Vagina (tissue), 2 donors: ENCODE data around the gene HES5. TPM values are rescaled to one million over a fixed set of nuclear protein-coding genes. Genes with fewer than 3 reads are reported as not detected.
A peak's percentile ranks its signal among the peaks of the same experiment; 100 is the strongest.
"Not testable (repeated sequence)": the region's sequence is repeated elsewhere in the genome, so short reads cannot be mapped to it uniquely, and the experiment has no call there.

Experiments
- DNase-seq, 2 donors: peaks; one replicate each; pipeline ENCODE4 v3.0.0-alpha.2; 2017; ENCODE audit errors: extremely low spot score in 2 of 2
- H3K27ac ChIP-seq: fragments of 200-600 bp; sonication (generic); one replicate; pipeline ENCODE4 v1.5.1; 2019
- H3K27me3 ChIP-seq: fragments of 200-600 bp; sonication (generic); one replicate; pipeline ENCODE4 v1.5.1; 2019
- H3K36me3 ChIP-seq, 2 donors: fragments of 200-600 bp; sonication (generic); one replicate each; pipeline ENCODE4 v1.5.1; 2017 to 2019
- H3K4me1 ChIP-seq: fragments of 200-600 bp; sonication (generic); one replicate; pipeline ENCODE4 v1.5.1; 2019
- H3K4me3 ChIP-seq, 2 donors: fragments of 200-600 bp; sonication (generic); 1 replicate in 1 of 2; 2 replicates in 1 of 2; pipeline ENCODE4 v1.5.1; 2016 to 2019
- H3K9me3 ChIP-seq: fragments of 200-600 bp; sonication (generic); one replicate; pipeline ENCODE4 v1.5.1; 2019
- POLR2A ChIP-seq, 2 donors: fragments of 450-650 bp; IDR thresholded peaks; one replicate each; pipeline ENCODE4 v1.6.1; 2017; ENCODE audit warnings: antibody characterized with exemption in 2 of 2, mild to moderate bottlenecking in 2 of 2, moderate library complexity in 2 of 2
- POLR2AphosphoS5 ChIP-seq, 2 donors: sonication (generic); formaldehyde crosslinking; IDR thresholded peaks; one replicate each; pipeline ENCODE4 v1.9.0; 2017; ENCODE audit warnings: antibody characterized with exemption in 2 of 2, mild to moderate bottlenecking in 2 of 2, low read depth in 1 of 2; ENCODE audit not compliant: insufficient read depth in 1 of 2
- intact Hi-C: fragments of 100-400 bp; cut with DNase I; formaldehyde crosslinking; loops from one replicate; pipeline ENCODE4 v1.15.1; 2023
- total RNA-seq: library from RNA; depleted of rRNA; stranded (reverse); fragments of >200 nt; gene quantifications from one replicate; pipeline ENCODE4 v1.2.3, GENCODE V29; 2016
- TF ChIP-seq, protein P1 (sequence below), 3 experiments: fragments of 450-650 bp in 2 of 3; fragments of 200-600 bp in 1 of 3; sonication (generic) in 1 of 3; IDR thresholded peaks; one replicate each; pipeline ENCODE4 v1.5.1; 2017 to 2019; ENCODE audit warnings: antibody characterized with exemption in 3 of 3, mild to moderate bottlenecking in 2 of 3, moderate library complexity in 2 of 3

The HES5 gene
- total RNA-seq, 1 donor from 2014 or later = not detected

DNA sequence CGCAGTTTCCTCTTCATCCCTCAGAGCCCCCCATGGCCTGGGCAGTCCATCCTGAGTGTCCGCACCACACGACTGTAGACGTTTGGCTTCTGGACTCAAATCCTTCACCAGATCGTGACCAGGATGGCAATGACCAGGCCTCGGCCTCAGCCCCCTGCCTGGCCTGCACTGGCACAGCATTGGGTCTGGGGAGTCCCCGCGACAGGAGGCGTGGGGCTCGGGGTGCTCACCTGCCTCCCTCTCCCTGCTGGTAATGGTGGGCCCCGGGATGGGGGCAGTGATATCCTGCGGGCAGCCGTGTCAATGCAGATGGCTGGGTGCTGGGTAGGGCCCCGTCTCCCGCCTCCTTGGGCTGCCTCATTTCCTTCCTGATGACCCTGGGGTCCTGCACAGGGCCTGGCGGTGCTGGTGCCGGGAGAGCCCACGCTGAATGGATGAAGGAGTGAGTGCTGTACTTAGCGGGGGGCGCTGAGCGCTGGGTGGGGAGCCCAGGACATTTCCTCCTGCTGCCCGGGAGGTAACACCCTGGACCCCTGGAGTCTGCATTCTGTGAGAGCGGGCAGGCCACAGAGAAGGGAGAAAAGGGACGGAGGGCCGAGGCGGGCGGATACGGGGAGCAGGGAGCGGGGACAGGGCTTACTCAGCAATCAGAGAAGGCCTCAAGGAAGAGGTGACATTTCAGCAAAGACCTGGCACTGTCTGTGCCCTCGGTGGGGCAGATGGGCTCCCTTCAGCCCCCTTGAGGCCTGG, 24.0 kb upstream of the HES5 start:
- no peaks in the 10 kb centered on the region for H3K9me3 ChIP-seq
- H3K4me1 ChIP-seq = peaks cover 51% of the 10 kb centered on the region
- peak overlapping the region; percentile 96 for H3K27ac ChIP-seq
- intact Hi-C loops = no loop called here
- DNase-seq = no peak
- no peaks in the 10 kb centered on the region for H3K27me3 ChIP-seq
- no peak overlapping the region for H3K4me3 ChIP-seq
- H3K36me3 ChIP-seq = peaks cover 0 to 10% of the 10 kb centered on the region in 2 donors
- TF ChIP-seq POLR2AphosphoS5 (IDR thresholded peaks at IDR 0.05; ENCODE audit: insufficient read depth in 1 of 2, low read depth in 1 of 2) (no peak), POLR2A (IDR thresholded peaks at IDR 0.05) (no peak)
- TF ChIP-seq, protein P1, sequence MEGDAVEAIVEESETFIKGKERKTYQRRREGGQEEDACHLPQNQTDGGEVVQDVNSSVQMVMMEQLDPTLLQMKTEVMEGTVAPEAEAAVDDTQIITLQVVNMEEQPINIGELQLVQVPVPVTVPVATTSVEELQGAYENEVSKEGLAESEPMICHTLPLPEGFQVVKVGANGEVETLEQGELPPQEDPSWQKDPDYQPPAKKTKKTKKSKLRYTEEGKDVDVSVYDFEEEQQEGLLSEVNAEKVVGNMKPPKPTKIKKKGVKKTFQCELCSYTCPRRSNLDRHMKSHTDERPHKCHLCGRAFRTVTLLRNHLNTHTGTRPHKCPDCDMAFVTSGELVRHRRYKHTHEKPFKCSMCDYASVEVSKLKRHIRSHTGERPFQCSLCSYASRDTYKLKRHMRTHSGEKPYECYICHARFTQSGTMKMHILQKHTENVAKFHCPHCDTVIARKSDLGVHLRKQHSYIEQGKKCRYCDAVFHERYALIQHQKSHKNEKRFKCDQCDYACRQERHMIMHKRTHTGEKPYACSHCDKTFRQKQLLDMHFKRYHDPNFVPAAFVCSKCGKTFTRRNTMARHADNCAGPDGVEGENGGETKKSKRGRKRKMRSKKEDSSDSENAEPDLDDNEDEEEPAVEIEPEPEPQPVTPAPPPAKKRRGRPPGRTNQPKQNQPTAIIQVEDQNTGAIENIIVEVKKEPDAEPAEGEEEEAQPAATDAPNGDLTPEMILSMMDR (IDR thresholded peaks at IDR 0.05) = no peak

DNA sequence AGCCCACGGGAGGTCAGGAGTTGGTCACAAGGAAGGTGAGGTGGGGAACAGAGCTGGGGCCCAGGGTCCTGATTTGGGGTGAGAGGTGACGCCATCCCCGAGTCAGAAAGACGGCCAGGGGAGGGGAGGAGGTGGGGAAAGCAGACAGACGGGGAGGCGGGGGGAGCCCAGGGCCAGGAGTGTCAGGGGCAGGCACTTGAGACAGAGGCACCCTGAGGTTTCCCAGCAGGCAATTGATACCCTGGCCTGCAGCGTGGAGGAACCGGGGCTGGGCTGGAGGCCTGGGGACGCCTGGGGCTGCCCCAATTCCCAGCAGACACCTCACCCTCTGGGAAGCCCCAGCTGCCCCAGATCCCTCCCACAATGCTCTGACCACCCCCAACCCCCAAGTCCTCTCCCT, 23.0 kb upstream of the HES5 start:
- H3K4me1 ChIP-seq = peaks cover 54% of the 10 kb centered on the region
- intact Hi-C loops, H3K9me3 ChIP-seq, H3K27ac ChIP-seq, H3K36me3 ChIP-seq, H3K27me3 ChIP-seq, DNase-seq, H3K4me3 ChIP-seq: not testable (repeated sequence)

GRCh38 chr1:2552189-2552588, 22.1 kb upstream of the HES5 start:
- no peak overlapping the region for H3K4me3 ChIP-seq
- H3K36me3 ChIP-seq = no peaks in the 10 kb centered on the region
- no peak overlapping the region for H3K27ac ChIP-seq
- H3K27me3 ChIP-seq = no peaks in the 10 kb centered on the region
- no peak for TF ChIP-seq POLR2A (IDR thresholded peaks at IDR 0.05)
- TF ChIP-seq, protein P1 (IDR thresholded peaks at IDR 0.05) = no peak
- no peak for TF ChIP-seq POLR2AphosphoS5 (IDR thresholded peaks at IDR 0.05; ENCODE audit: insufficient read depth in 1 of 2, low read depth in 1 of 2)
- no peaks in the 10 kb centered on the region for H3K9me3 ChIP-seq
- peaks cover 54% of the 10 kb centered on the region for H3K4me1 ChIP-seq
- intact Hi-C loops = no loop called here
- DNase-seq = no peak

DNA sequence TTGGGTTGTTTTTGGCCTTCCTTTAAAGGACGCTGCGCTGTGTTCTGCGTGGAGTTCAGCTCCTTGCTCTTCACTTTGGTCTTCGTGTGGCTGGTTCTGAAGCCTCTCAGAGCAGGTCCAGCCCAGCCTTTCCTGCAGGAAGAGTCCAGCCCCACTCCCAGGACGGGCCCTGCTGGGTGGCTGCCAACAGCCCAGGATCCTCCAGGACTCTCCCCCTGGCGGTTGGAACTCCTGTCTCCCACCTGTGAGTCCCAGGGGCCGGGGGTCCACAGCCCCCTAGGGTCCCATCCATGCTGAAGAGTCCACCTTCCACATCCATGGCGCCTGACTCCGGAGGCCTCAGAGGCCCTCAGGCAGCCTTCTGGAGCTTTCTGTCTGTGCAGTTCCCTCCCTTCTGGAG, 21.5 kb upstream of the HES5 start:
- H3K4me1 ChIP-seq = peaks cover 52% of the 10 kb centered on the region
- H3K36me3 ChIP-seq, H3K9me3 ChIP-seq, DNase-seq, H3K27ac ChIP-seq, H3K27me3 ChIP-seq, H3K4me3 ChIP-seq, intact Hi-C loops: not testable (repeated sequence)

DNA sequence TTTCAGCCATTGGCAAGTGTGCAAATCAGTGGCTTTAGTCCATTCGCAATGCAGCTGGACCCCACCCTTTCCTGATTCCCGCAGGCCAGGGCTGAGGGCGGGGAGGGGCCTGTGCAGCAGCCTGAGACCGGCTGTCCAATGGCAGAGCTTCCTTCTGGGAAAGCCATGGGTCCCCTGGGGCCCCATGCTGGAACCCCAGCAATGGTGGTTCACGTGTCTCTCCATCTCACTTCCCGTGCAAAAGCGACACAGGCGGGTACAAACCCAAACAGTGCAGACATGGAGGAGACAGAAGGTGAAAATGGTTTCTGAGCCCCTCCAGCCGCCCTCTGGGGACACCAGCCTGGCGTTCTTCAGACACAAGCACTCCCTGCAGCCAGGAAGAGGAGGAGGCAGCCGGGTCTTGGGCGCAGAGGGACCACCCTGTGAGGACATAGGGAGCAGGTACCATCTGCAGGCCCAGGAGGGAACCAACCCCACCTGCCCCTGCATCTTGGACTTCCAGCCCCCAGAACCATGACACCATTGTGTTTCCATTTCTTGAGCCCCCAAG, 20.3 kb upstream of the HES5 start:
- H3K4me1 ChIP-seq = peaks cover 55% of the 10 kb centered on the region
- H3K27ac ChIP-seq, H3K36me3 ChIP-seq, H3K4me3 ChIP-seq, intact Hi-C loops, H3K9me3 ChIP-seq, H3K27me3 ChIP-seq, DNase-seq: not testable (repeated sequence)

DNA sequence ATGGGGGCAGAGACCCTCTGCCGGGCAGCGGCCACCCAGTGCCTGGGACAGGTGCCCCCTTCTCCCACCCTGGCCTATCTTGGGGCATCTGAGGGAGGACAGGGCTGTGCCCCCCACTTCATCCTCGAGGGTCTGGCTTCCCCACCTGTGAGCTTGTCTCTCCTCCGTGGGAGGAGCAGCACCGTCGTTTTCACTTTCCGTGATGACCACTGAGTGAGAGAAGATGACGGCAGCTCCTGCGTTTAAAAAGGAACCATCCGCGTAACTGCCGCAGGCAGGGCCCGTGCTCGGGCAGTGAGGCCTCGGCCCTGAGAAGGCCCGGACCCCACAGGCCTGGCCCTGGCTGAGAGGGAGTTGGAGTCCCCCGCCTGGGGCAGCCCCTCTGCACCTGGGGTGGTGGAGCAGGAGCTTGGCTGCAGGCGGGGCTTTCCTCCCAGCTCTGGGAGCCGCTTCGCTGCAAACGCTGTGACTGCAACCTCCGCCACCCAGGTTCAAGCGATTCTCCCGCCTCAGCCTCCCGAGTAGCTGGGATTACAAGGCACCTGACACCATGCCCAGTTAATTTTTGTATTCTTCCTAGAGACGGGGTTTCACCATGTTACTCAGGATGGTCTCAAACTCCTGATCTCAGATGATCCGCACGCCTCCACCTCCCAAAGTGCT, 19.4 kb upstream of the HES5 start:
- H3K9me3 ChIP-seq, H3K27me3 ChIP-seq, DNase-seq, H3K36me3 ChIP-seq: not testable (repeated sequence)
- H3K4me1 ChIP-seq = peaks cover 55% of the 10 kb centered on the region
- H3K27ac ChIP-seq = peak overlapping the region; percentile 92
- H3K4me3 ChIP-seq = peak overlapping the region; percentile 30 to 47
- intact Hi-C loops = loop anchor here (5.0 to 10.0 kb wide), 2 partner anchors 38 to 355 kb away; partner anchors contain the start of genes FAAP20 and PRXL2B

- intact Hi-C loops = loop anchor here (5.0 to 10.0 kb wide), 2 partner anchors 39 to 353 kb away; partner anchors contain the start of genes FAAP20 and PRXL2B
- H3K27me3 ChIP-seq = no peaks in the 10 kb centered on the region
- no peak for DNase-seq
These were observed 18.1 kb upstream of the HES5 start for GRCh38 chr1:2548068-2548589.

More at GRCh38 chr1:2548068-2548589, 18.1 kb upstream of the HES5 start:
- Histone ChIP-seq H3K36me3 (no peaks in the 10 kb centered on the region), H3K9me3 (no peaks in the 10 kb centered on the region), H3K27ac (peak overlapping the region; percentile 92), H3K4me1 (peaks cover 60% of the 10 kb centered on the region), H3K4me3 (peak overlapping the region; percentile 47 to 53)
- TF ChIP-seq, protein P1 (IDR thresholded peaks at IDR 0.05) = peak; percentile 87 to 96 (median 93)
- no peak for TF ChIP-seq POLR2A (IDR thresholded peaks at IDR 0.05)
- TF ChIP-seq POLR2AphosphoS5 (IDR thresholded peaks at IDR 0.05; ENCODE audit: insufficient read depth in 1 of 2, low read depth in 1 of 2) = no peak
